MM.1S (cell line): Measurements from ENCODE around the gene NYAP2.

Experiments
- DNase-seq: peaks from one replicate; pipeline ENCODE4 v3.0.0-alpha.2; 2015
- H2AFZ ChIP-seq: fragments of 300-600 bp; sonication (generic); 2 replicates; pipeline ENCODE4 v1.6.0; 2016; ENCODE audit warnings: antibody characterized with exemption, low read length
- H3F3A ChIP-seq: fragments of 300-600 bp; sonication (generic); 2 replicates; pipeline ENCODE4 v1.6.1; 2016; ENCODE audit warnings: mild to moderate bottlenecking, antibody characterized with exemption, low read length, moderate library complexity, mixed read lengths; ENCODE audit not compliant: insufficient read depth
- H3K27ac ChIP-seq: fragments of 300-600 bp; sonication (generic); 2 replicates; pipeline ENCODE4 v1.5.1; 2016; ENCODE audit warnings: mild to moderate bottlenecking, low read length
- H3K27me3 ChIP-seq: fragments of 300-600 bp; sonication (generic); replicated peaks from 2 replicates; pipeline ENCODE4 v1.6.0; 2016; ENCODE audit warnings: low read length; ENCODE audit not compliant: insufficient read depth
- H3K36me3 ChIP-seq: fragments of 300-600 bp; sonication (generic); replicated peaks from 2 replicates; pipeline ENCODE4 v1.6.1; 2016; ENCODE audit warnings: mild to moderate bottlenecking, low read length, mixed read lengths; ENCODE audit not compliant: insufficient read depth
- H3K4me1 ChIP-seq: fragments of 300-600 bp; sonication (generic); 2 replicates; pipeline ENCODE4 v1.6.1; 2016; ENCODE audit warnings: low read length, mixed read lengths
- H3K4me2 ChIP-seq: fragments of 300-600 bp; sonication (generic); 2 replicates; pipeline ENCODE4 v1.6.0; 2016; ENCODE audit warnings: low read depth, low read length
- H3K4me3 ChIP-seq: fragments of 300-600 bp; sonication (generic); 2 replicates; pipeline ENCODE4 v1.5.1; 2016; ENCODE audit warnings: low read length, mixed read lengths
- H3K79me2 ChIP-seq: fragments of 300-600 bp; sonication (generic); 2 replicates; pipeline ENCODE4 v1.6.1; 2016; ENCODE audit warnings: mixed run types, low read length, mixed read lengths
- H3K9ac ChIP-seq: fragments of 300-600 bp; sonication (generic); 2 replicates; pipeline ENCODE4 v1.6.1; 2016; ENCODE audit warnings: low read length, mixed read lengths
- H3K9me2 ChIP-seq: fragments of 300-600 bp; sonication (generic); replicated peaks from 2 replicates; pipeline ENCODE4 v1.6.1; 2016; ENCODE audit warnings: mild to moderate bottlenecking, low read length, mixed read lengths; ENCODE audit not compliant: insufficient read depth
- H3K9me3 ChIP-seq: fragments of 300-600 bp; sonication (generic); replicated peaks from 2 replicates; pipeline ENCODE4 v1.6.1; 2016; ENCODE audit warnings: mild to moderate bottlenecking, low read length, mixed read lengths; ENCODE audit not compliant: insufficient read depth
- H4K20me1 ChIP-seq: fragments of 300-600 bp; sonication (generic); 2 replicates; pipeline ENCODE4 v1.6.1; 2016; ENCODE audit warnings: mild to moderate bottlenecking, low read length, moderate library complexity, mixed read lengths; ENCODE audit not compliant: insufficient read depth
- EZH2 ChIP-seq: fragments of 300-600 bp; sonication (generic); optimal IDR thresholded peaks from 2 replicates; pipeline ENCODE3; 2017; ENCODE audit warnings: low read depth, mild to moderate bottlenecking, antibody characterized with exemption, low read length, mixed read lengths
- EZH2phosphoT487 ChIP-seq: fragments of 300-600 bp; sonication (generic); IDR thresholded peaks from 2 replicates; pipeline ENCODE4 v1.6.1; 2018; ENCODE audit warnings: antibody characterized with exemption, low read length
- TF ChIP-seq, protein P1 (sequence below): fragments of 300-600 bp; sonication (generic); IDR thresholded peaks from 2 replicates; pipeline ENCODE4 v1.5.1; 2016; ENCODE audit warnings: antibody characterized with exemption, low read length, mixed read lengths

Gene NYAP2

GRCh38 chr2:225543626-225544025 is 144.1 kb downstream of the NYAP2 start:
- Histone ChIP-seq H3K27ac (no peak overlapping the region), H3K36me3 (no peaks in the 10 kb centered on the region), H3K4me3 (no peak overlapping the region), H4K20me1 (no peaks in the 10 kb centered on the region), H3K9ac (no peak overlapping the region), H3K4me2 (no peak overlapping the region), H3F3A (no peaks in the 10 kb centered on the region), H3K27me3 (no peaks in the 10 kb centered on the region), H2AFZ (no peak overlapping the region), H3K79me2 (no peaks in the 10 kb centered on the region), H3K9me3 (no peaks in the 10 kb centered on the region), H3K4me1 (no peaks in the 10 kb centered on the region), H3K9me2 (no peaks in the 10 kb centered on the region)
- TF ChIP-seq EZH2phosphoT487 (no peak), EZH2 (no peak)
- TF ChIP-seq, protein P1, sequence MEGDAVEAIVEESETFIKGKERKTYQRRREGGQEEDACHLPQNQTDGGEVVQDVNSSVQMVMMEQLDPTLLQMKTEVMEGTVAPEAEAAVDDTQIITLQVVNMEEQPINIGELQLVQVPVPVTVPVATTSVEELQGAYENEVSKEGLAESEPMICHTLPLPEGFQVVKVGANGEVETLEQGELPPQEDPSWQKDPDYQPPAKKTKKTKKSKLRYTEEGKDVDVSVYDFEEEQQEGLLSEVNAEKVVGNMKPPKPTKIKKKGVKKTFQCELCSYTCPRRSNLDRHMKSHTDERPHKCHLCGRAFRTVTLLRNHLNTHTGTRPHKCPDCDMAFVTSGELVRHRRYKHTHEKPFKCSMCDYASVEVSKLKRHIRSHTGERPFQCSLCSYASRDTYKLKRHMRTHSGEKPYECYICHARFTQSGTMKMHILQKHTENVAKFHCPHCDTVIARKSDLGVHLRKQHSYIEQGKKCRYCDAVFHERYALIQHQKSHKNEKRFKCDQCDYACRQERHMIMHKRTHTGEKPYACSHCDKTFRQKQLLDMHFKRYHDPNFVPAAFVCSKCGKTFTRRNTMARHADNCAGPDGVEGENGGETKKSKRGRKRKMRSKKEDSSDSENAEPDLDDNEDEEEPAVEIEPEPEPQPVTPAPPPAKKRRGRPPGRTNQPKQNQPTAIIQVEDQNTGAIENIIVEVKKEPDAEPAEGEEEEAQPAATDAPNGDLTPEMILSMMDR: no peak
- no peak for DNase-seq

DNA sequence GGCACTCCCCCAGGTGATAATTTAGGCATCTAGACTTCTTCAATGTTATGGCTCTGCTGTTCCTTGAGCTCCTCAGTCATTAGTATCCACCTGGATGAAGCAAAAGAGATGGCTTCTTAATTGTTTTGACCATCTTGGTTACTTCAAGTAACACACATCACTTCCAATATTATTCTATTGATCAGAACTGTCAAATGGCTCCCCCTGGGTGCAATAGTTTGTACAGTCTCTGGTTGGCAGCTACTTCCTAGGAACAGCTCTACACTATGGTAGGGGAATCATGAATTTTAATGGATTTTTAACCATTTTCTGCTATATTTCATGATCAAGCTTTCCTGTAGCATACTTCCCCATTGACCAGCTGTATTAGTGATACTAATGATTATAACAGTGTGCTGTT is 157.0 kb downstream of the NYAP2 start:
- no peak for DNase-seq
- Histone ChIP-seq H3K36me3 (no peaks in the 10 kb centered on the region), H3K27ac (no peak overlapping the region), H3K4me3 (no peak overlapping the region), H4K20me1 (no peaks in the 10 kb centered on the region), H3K9me2 (no peaks in the 10 kb centered on the region), H3K4me1 (no peaks in the 10 kb centered on the region), H3F3A (no peaks in the 10 kb centered on the region), H3K4me2 (no peak overlapping the region), H3K79me2 (no peaks in the 10 kb centered on the region), H2AFZ (no peak overlapping the region), H3K9me3 (no peaks in the 10 kb centered on the region), H3K27me3 (no peaks in the 10 kb centered on the region), H3K9ac (no peak overlapping the region)
- no peak for TF ChIP-seq EZH2
- TF ChIP-seq, protein P1: no peak
- no peak for TF ChIP-seq EZH2phosphoT487

DNA sequence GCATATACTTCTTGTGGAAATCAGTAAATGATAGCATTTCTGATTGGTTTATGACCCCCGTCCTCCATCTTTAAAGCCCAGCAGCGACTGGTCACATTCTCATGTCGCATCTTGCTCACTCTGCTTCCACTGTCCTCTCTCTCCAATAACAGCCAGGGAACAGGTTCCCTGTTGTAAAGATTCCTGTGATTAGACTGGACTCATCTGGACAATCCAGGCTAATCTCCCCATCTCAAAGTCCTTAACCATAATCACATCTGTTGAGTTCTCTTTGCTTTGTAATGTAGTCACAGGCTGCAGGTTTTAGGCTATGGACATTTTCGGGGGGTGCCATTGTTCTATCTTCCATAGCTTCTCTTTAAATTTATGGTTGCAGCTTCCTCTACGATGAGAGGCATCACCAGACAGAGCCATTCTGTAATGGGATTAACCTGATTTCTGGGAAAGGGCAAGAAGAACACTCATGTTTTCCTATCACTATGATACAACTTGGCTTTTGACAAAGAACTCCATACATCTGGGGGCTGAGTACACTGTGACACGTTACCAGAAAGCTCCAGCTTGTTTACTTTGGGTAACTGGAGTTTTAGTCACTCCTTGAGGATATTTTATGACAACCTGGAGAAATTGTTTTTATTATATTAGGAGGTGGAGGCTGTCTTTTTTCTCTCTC is 159.0 kb downstream of the NYAP2 start:
- Histone ChIP-seq H3K9me2 (no peaks in the 10 kb centered on the region), H3K9me3 (no peaks in the 10 kb centered on the region), H3K79me2 (no peaks in the 10 kb centered on the region), H3K27me3 (no peaks in the 10 kb centered on the region), H3K4me3 (no peak overlapping the region), H3K9ac (no peak overlapping the region), H3K4me1 (no peaks in the 10 kb centered on the region), H3K4me2 (no peak overlapping the region), H3F3A (no peaks in the 10 kb centered on the region), H4K20me1 (no peaks in the 10 kb centered on the region), H3K27ac (no peak overlapping the region), H2AFZ (no peak overlapping the region), H3K36me3 (no peaks in the 10 kb centered on the region)
- no peak for TF ChIP-seq EZH2phosphoT487
- TF ChIP-seq, protein P1: no peak
- TF ChIP-seq EZH2: no peak
- no peak for DNase-seq
